Measurements from ENCODE around the gene PRKACG.
"Not testable (repeated sequence)": the region's sequence is repeated elsewhere in the genome, so short reads cannot be mapped to it uniquely, and the experiment has no call there.

Gene PRKACG

DNA sequence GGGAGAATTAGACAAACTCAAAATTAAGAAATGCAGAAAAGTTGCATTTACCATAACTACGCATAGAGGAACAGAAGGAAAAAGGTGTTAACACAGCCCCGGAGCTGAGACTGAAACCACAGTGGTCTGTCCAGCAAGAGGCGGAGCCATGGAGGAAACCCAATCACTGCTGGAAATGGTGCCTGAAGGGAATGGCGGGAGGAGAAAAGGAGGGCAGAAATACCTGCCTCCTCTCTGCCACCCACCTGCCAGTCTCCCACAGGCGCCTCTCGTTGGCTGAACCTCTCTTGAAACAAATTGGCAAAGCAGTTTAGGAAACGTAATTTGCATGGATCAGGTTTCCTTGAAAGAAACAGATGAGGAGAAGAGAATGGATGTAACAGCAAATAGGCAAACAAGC lies 9.7 kb upstream of the PRKACG start:
- no peak for DNase-seq

DNA sequence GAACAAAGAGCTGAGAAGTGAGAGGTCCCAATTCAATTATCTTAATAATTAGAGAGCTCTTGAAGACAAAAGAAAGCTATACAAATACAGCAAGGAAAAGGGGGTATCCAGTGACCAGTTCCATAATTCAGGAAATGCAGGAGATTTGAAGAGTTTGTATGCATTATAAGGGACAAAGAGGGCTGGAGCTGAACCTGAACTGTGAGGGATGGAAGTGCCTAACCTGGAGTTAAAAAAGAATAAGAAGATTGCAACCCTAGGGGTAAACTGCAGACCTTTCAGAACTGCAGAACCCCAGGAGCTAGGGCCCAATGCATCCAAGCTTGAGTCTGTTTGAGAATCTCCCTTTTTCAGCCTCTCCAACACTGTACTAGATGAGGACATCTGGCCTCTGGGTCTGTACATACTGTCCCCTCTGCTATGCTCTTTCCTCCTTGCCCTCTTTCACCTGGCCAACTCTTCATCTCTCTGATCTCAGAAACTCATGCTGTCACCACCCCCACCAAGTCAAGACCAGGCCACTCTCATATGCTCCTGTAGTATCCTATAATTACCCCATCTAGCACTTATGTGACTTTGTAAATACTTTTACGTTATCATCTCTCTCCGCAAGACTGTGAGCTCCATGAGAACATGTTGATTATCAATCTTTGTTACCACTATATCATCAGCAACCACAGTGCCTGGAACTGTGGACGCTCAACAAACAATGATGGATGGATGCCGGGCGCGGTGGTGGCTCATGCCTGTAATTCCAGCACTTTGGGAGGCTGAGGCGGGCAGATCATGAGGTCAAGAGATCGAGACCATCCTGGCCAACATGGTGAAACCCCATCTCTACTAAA lies 6.6 kb upstream of the PRKACG start:
- no peak for DNase-seq

DNA sequence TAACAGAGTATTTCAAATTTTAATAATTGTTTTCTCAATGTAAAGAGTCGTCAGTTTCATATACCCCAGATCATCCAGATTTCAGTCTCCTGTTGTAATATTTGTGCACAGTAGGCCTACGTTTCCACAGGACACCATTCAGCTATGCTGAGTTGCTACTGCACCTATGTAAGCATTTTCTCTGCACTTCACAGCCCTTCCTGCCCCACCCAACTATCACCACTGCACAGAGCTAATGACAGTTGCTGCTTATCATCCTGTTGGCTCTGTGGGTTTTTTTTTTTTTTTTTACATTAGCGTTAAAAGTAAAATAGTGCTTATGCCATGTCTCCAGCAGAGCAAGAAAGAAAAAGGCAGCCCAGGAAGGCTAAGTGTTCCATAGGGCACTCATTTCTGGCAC lies 5.9 kb upstream of the PRKACG start:
- peak in 1 of 2 experiments; percentile 13 for DNase-seq

DNA sequence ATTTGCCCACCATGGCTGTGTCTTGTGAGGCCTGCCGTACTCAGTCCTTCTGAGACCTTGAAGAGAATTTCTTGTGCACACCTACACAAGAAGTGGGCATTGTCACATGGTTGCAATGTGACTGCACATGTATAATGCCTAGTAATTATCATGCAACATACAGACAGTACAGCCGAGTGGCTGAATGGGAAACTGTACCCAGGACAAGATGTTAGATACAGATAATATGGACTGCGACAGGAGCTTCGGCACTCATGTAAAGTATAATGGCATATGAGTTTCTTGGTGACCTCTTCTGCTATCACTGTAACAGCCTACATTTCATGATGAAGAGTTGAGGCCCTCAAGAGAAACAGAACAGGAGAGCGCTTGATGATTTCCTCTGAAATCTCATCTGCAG lies 4.8 kb upstream of the PRKACG start:
- no peak for DNase-seq

DNA sequence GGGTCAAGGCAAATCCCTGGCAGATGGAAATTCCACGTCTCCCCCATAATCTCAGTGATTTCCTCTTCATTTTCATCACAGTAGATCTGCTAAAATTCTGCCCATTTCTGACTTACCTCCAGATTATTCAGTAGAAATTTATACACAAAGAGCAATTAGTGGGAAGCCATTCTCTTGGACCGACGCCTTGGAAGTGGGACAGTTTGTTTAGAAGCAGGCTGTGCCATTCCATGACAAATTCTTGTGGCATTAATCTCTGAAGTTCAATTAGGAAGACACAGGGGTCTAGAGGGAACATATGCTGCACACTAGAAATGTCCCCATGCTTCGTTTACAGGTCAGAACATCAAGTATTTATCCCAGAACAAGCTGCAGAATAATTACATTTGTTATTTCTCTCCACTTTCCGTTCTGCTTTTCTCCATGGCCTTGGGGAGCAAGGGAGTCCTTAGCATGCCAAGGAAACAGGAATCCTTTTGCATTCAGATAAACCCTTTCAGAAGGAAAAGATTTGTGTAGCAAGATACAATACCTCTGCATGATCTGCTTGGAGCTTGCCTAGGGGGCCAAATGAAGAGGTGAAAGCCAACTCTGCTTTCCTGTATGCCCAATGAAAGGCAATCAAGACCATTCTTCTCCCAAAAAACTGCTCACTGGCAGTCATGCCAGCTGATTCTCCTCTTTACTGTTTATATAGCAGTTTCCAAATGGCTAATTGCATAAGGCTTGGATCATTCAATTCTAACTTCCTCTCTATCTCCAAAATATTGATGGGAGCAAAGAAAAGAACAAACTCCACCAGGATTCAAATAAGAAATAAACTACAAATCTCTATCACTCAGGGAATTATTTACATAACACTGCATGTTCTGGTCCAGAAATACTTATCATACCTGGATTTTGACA lies 2.5 kb upstream of the PRKACG start:
- DNase-seq: no peak

DNA sequence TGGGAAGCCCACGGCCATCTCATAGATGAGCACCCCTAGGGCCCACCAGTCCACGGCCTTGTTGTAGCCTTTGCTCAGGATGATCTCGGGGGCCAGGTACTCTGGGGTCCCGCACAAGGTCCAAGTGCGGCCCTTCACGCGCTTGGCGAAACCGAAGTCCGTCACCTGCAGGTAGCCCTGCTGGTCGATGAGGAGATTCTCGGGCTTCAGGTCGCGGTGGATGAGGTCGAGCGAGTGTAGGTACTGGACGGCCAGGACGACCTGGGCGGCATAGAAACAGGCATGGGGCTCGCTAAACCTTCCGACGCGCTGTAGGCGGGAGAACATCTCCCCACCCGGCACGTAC lies 558 bp downstream of the PRKACG start:
- DNase-seq: no peak

DNA sequence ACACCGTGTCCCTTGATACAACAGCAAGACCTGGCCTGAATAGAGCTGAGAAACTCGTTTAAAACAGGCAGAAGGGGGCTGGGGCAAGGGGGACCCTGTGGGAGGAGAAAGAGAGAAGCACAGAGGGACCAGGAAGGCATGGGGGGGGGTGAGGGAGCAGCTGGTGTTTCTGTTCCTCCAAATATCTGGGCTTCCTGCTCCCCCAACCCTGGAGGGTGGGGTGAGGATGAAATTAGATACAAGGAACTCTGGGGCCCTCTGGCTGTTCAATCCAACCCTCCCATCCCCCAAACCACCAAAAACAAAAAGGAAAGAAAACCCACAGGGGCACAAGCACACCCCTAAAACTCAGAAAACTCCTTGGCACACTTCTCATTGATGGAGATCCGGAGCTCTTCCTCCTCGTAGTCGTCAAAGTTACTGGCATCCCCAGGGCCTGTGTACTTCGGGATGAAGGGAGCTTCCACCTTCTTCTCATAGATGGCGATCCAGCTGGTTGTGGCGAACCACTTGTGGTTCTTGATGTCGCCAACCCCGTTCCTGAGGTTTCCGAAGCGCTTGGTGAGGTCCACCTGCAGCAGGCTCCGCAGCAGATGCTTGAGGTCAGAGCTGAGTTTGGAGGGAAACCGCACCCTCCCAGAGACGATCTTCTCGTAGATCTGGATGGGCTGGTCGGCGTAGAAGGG lies 1.1 kb downstream of the PRKACG start:
- DNase-seq: no peak

DNA sequence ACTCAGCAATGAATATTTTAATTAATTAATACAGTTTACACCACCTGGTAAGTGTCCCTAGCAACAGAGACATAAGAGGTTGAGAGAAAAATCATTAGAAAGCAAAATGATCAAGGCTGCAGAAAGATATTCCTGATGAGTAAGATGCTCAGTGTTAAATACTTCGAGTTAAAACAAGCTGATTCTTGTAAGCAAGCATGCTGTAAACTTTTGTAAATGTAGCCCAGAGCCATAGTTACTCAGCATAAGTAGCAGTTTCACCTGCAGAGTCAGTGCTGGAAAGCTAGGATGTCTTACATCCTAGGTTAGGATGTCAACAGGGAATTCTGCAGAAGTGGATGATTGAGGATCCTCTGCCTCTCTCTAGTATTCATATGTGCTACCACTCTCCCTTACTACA lies 4.2 kb downstream of the PRKACG start:
- no peak for DNase-seq

DNA sequence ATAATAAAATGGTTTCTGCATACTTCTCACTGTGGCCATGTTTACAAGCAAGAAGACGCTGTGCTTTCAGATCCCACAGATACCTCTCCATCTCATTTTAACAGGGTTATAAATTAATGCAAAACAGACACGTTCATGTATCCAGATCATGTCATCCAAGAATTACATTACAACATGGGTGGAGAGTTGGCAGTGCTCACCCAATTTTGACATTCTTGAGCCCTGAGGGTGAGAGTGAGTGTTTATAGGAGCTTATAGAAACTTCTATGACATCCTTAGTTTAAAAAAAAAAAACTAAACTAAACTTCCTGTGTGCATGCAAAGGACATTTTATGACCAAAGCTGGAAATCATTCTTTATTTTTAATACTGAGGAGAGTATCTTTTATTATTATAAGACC lies 9.1 kb downstream of the PRKACG start:
- no peak for DNase-seq

DNA sequence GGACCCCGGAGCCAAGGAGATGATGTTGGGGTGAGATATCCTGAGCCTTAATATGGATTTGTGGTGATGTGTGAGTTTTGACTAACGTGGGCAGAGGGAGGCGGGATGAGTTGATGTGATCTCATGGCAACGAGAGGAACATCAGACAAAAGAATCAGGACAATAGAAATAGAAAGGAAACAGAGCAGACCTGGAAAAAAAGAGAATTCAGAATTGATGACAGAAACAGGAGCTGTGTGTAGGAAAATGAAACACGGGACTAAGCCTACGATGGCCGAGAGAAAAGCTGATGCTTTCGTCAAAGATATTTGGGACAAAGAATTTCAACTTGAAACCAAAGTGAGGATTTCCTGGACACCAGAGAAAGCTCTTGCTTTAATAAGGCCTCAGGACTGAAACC lies 10.9 kb downstream of the PRKACG start:
- DNase-seq: no peak

DNA sequence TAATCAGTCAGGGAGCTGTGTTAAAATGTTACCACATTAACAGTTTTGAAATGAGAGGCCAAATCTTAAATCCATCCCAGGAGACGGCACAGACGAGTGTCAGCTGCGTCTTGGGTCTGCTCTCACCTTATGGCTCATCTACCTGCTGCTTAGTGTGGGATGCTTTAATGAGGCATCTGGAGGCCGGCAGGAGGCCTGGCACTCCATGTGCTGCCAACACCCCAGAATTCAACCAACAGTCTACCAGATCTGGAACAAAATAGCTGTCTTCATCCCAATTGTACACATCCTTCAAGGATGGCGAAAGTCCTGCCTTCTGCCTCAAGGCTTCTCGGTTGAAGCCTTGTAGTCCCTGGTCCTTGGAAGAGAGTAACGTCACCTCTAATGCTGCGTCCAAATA lies 12.0 kb downstream of the PRKACG start:
- DNase-seq: no peak

DNA sequence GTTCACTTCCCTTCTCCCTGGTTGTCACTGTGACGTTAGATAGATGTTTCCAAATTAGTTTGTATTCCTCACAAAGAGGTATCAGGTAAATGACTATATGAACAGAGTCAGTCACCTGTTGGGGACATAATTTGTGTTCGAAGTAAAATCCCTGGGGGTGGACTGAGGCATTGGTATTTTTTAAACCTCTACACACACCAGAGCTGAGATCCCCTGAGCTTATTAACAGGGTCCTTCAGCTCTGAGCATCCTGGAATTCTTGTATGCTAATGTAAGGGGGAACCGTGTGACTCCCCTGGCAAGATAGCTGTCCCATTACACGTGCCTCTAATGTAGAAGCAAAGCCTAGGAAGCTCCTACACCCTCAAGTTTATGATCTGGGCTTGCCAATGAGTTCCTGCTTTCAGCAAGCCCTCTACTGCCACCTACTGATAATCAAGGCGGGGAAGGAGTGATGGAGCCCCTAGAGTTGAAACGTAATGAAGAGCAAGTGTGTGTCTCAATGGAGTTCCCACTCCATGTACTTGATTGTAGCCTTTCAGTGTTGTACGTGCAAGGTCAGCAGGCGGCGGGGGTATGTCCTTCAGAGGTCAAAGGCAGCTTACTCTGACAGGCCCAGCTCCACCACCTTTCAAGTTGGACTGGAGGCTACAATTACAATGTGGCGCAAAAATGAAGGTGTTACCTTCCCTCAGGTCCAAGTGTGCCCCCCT lies 14.4 kb downstream of the PRKACG start:
- peak; percentile 38 to 54 for DNase-seq

DNA sequence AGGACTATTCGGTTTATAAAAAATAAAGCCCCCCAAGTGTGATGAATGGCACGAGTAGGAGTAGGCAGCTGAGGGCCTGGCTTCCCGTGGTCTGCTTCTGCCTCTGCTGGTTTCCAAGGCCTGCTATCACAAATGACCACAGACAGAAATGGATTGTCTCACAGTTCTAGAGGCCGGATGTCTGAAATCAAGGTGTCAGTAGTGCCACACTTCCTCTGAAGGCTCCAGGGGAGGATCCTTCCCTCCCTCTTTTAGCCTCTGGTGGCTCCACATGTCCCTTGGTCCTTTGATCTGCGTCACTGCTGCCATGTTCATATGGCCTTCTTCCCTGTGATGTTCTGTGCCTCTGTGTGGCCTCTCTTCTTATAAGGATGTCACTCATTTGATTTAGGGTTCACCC lies 15.1 kb downstream of the PRKACG start:
- DNase-seq: no peak

DNA sequence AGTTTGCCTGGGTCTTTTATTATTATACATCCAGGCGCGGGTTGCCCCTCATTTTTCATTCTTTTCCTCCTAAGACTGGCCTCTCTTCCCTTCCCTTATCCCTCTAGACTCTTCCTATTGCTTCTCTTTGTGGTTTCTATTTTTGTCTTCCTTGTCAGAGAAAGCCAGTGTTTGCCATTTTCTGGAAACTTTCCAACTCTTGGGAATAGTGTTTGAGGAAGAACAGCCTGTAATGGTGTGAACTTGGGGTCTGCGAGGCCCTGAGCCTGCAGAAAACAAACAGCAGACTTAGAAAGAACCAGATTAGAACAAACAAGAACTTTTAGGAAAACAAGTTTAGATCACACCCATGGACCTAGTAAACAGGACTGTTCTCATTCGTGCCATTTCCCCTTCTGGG lies 15.5 kb downstream of the PRKACG start:
- no peak for DNase-seq

DNA sequence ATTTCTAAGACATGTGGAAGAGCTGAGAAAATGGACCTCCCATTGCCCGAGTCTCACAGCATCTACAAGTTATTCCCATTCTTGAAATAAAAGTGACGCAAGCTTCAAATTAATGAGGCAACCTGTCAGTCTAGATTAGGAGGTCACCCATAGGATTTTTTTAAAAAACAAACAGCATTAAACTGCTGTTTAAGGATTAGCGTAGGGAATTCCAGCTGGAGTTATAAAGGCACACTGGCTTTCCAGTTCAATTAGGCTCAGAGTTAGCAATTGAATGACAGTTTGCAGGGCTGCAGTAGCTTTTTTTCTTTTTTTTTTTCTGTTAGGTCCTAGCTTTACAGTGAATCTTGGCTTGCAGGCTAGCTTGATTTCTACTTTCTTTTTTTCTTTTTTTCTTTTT lies 16.2 kb downstream of the PRKACG start:
- no peak for DNase-seq

DNA sequence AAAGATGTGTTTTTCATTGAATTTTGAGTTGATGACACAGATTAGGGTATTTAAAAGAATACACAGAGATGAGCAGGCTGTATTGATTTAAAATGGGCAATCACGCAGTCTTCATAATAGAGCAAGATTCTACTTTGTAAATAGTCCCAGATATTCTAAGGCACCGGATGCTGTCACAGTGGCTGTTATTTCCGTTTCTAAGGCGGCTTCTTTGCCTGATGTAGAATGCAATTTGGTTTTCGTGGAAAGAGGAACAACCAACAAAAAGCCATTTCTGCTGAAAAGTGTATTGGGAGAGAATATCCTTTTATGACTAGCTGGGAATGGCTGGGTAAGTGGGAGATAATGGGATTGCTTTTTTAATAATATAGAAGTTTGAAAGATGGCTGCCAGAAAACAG lies 17.5 kb downstream of the PRKACG start:
- no peak for DNase-seq

DNA sequence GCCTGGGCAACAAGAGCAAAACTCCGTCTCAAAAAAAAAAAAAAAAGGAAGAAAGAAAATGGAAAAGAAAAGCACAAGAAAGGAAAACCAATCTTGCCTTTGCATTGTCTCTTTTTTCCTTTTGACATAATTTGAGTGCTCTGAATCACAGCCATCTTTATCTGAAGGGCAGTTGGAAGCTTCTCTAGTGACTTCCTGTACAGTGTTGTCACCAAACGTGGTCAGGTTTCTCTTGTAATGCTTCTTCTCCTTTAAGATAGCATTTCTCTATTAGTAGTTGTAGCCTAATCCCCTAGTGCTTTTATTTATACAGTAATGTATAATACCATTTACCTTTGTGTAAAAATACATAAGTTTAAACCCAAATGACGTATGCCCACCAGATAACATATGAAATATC lies 18.1 kb downstream of the PRKACG start:
- DNase-seq: no peak

DNA sequence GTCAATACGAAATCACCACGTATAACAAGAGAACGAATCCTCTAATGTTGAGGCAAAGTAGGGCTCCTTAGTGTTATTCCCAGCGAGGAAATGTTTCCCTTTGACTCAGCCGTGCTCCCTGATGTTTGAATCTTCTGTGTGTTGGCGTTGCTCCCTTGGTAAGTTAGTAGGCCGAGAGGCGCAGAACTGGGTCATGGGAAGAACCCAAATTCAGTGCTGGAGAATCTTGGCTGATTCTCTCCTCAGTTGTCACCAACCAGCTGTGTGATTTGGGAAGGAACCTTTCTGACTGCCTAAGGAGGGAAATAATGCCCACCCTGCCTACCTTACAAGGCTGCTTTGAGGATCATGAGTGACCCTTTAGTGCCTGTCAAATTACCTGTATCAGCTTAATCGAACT lies 22.5 kb downstream of the PRKACG start:
- no peak for DNase-seq

DNA sequence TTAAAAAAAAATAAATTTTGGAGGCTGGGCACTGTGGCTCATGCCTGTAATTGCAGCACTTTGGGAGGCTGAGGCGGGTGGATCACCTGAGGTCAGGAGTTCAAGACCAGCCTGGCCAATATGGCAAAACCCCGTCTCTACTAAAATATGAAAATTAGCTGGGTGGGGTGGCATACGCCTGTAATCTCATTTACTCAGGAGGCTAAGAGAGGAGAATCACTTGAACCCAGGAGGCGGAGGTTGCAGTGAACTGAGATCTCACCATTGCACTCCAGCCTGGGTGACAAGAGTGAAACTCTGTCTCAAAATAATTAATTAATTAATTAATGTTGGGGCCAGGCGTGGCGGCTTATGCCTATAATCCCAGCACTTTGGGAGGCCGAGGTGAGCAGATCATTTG lies 27.0 kb downstream of the PRKACG start:
- DNase-seq: not testable (repeated sequence)

DNA sequence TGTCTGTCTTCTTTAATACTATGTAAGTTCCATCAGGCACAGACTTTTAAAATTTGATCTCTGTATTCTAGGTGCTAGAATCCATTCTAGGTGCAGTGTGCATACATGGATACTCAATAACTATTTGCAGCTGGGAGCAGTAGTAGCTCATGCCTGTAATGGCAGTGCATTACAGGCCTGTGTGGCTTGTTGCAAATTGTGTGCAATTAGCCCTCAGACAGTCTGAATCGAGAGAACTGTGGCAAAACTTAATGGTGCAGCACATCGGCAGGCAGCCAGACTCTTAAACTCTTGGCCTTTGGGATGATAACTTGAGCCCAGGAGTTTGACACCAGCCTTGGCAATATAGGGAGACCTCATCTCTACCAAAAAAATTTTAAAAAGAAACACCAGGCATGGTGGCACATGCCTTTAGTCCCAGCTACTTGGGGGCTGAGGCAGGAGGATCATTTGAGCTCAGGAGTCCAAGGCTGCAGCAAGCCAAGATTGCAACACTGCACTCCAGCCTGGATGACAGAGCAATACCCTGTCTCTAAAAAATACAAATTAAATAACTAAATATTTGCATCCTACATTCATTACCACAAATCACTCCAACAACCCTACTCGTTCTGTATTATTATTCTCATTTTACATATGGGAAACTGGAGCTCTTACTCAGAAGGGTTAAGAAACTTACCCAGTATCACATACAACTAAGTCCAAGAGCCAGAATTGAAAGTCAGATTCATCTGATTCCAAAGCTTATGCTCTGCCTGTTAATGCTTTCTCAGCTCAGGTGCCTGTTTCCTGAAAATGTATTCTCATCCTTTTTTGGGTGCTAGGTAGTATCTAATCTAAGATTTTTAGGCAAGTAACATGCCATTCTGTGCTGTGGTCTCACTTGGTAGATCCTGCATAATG lies 30.1 kb downstream of the PRKACG start:
- DNase-seq: no peak

DNA sequence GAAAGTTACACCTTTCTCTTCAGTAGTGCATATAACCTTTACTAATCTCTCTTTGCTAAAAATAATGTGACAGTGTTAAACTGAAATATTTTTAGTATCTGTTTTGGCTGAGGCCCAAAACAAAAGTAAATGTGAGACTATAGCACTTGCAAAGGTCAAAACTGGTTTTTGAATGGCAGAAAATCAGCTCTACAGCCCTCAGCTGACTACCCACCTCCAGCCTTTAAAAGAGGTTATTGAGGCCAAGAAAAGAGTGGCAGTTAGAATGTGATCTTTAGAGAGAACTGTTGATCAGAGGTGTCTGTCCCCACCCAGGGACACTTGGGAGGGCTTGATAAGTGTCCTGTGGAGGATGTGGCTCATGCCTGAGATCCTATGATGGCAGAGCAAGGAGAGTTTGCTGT lies 30.9 kb downstream of the PRKACG start:
- no peak for DNase-seq

DNA sequence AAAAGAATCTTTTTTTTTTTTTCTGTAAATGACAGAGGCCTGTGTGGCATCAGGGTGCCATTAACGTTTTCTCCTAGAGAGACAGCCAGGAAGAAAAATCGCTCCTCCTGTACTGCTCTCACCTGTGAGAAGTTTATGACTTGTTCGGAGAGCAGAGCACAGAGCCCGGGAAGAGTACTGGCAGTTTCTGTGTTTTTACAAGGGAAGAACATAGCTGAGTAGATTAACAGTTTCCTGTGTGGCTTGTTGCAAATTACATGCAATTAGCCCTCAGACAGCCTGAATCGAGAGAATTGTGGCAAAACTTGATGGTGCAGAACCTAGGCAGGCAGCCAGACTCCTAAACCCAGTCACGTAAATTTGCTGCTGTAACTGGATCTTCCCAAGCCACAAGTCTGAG lies 32.1 kb downstream of the PRKACG start:
- no peak for DNase-seq

All from stimulated activated CD4-positive, alpha-beta T cell treated with anti-CD3 and anti-CD28 coated beads, Interleukin-4, amount 100 ng/mL, for 4 hours (primary cell).